Stimulated activated CD4-positive, alpha-beta T cell treated with anti-CD3 and anti-CD28 coated beads, Interleukin-1b, Interleukin-23, amount 100 ng/mL, for 48 hours (primary cell): ENCODE measurements around the gene PDLIM1.
"Not testable (repeated sequence)": the region's sequence is repeated elsewhere in the genome, so short reads cannot be mapped to it uniquely, and the experiment has no call there.

Experiments
- DNase-seq: peaks from one replicate; pipeline ENCODE4 v3.0.0-alpha.2; 2020

Gene PDLIM1

DNA sequence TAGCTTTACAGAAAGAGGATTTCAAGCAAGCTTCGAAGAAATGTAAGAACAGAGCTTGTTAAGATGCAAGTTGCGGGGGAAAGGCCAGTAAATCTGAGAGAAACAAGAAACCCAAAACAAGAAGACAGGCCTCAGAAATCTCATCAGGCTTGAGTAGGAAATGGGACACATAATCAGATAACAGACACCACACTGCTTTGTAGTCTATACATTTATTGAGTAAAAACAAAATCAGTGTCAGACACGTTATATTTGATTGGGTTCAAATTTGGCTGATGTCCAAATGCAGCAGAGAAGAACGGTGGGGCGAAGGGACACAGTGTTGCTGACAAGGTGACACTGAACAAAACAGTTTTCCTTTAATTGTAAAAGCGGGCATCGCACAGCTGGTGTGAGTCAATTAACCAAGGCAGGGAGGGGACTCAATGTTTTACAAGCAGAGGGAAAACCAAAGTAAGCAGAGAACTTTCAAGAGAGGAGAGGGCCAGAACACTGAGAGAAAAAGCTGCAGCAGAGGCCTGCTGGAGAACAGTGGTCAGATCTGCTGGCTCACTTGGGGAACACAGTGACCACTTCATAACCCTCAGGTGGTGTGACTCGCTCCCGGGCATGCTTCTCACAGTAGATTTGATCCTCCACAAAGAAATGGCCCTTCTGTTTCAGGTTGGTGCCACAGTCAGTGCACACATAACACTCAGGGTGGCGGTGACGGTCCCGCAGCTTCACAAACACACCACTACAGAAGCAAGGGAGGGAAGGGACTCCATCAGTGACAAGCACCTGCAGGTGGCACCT lies 53.2 kb downstream of the PDLIM1 start:
- no peak for DNase-seq

DNA sequence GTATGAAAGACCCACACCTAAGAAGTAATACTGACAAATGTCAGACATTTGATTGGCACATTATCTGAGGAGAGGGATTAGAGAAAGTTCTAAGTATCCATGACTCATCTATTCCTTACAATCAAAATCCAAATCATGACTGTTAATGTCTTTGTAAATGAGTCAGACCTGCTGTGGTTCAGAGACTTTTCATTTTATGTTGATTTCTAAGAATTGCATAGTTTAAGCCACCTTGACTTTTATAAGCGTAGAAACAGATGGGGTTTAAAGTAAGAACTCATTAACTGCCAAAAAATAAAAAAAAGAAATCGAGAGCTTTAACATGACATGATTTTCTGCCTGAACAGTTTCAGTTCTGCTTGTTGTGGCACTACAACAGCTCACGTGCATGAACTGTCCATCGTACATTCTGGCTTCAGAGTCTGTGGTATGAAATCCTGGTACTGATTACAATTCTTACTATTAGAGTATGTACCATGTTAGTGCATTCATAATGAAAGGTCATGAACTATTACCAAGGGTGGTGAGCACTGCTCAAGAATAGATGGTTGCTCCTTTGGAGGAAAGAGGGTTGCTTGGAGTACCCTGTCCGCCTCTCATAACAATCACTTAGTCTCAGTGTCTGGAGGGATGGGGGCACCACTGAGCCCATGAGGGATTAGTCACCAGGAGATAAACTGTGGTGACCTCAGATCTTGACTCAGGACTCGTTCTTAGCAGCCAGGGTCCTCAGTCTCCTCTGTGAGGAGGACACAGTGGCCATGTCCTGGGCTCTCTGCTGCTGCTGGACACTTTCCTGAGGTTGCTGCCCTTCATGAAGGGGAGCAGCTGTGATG lies 54.5 kb downstream of the PDLIM1 start:
- peak; percentile 46 for DNase-seq

DNA sequence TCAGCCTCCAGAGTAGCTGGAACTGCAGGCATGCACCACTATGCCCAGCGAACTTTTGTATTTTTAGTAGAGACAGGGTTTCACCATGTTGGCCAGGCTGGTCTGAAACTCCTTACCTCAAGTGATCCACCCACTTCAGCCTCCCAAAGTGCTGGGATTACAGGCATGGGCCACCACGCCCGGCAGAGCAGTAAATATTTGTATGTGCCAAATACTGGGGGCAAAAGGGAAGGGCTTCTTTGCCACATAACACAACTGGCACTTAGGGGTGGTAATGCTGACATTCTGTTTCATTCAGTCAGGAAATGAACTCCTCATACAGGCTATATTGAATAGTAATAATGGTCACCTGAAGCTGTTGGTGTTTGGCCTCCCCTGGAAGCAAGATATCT lies 55.1 kb downstream of the PDLIM1 start:
- no peak for DNase-seq

DNA sequence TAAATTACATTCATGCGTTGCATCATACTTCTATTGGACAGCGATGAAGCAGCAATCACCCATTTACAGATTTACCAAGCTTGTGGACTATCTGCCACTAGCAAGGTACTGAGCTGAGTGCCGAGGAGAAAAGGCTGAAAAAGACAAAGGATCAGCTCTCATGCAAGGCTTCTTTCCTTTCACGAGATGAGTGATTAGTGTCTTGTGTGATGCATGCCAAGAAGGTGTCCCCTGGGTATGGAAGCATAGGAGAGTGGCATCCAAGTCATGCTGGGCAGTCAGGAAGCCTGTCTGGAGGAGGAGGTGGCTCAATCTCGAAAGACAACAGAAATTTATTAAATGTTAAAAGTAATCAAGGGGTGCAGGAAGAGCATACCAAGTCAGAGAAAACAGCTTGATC lies 55.9 kb downstream of the PDLIM1 start:
- no peak for DNase-seq

DNA sequence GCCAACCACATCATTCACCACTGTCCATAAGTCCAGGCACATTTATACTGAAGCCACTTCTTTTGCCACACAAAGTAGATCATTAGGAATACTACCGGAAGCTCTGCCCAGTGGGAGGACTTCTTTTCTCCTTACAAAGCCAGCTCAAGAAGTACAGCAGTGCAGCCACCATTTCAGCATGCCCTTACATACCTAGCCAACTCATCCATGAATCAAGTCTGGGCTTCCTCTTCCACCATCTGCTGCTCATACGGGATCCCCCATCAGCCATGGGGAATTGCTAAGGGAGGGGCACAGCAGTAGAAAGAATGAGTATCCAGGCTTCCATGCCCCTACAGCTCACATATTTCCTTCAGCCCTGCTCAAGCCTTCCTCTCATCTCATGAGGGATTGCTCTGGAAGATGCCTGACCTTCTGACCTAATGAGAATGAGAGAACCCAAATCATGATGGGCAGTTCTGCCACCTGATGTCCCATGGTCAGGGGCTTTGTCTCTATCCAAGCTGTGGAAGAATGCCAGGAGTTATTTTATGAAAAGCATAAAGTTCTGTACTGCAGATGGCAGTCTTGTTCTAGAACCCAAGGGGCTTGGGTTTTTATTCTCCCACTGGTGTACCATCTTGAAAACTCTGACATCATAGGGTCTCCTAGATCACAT lies 57.3 kb downstream of the PDLIM1 start:
- no peak for DNase-seq

DNA sequence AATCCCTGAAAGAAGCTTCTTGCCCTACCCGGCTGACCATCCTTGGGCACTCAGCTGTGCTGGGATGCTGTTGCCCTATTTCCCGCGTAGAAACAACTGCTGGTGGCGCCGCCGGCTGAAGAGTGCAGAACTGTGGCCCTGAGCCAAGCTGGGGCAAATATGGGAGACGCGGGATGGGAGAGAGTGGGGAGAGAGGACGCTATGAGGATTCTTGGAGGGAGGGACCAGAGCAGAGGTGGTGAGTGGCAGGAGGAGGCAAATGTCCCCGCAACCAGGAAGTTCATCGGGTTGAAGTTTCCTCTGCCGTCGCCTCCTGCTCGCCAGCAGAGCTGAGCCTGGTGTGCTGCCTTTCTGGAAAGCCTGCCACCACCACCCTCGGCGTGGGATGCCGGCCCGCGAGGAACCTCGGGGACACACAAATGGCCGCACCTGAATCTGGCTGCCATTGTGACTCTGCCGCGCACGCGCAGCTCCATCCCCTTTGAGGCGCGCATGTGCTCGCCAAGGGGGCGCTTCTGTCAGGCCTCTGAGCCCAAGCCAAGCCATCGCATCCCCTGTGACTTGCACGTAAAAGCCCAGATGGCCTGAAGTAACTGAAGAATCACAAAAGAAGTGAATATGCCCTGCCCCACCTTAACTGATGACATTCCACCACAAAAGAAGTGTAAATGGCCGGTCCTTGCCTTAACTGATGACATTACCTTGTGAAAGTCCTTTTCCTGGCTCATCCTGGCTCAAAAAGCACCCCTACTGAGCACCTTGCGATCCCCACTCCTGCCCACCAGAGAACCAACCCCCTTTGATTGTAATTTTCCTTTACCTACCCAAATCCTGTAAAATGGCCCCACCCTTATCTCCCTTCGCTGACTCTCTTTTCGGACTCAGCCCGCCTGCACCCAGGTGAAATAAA lies 59.9 kb downstream of the PDLIM1 start:
- peak; percentile 38 for DNase-seq

DNA sequence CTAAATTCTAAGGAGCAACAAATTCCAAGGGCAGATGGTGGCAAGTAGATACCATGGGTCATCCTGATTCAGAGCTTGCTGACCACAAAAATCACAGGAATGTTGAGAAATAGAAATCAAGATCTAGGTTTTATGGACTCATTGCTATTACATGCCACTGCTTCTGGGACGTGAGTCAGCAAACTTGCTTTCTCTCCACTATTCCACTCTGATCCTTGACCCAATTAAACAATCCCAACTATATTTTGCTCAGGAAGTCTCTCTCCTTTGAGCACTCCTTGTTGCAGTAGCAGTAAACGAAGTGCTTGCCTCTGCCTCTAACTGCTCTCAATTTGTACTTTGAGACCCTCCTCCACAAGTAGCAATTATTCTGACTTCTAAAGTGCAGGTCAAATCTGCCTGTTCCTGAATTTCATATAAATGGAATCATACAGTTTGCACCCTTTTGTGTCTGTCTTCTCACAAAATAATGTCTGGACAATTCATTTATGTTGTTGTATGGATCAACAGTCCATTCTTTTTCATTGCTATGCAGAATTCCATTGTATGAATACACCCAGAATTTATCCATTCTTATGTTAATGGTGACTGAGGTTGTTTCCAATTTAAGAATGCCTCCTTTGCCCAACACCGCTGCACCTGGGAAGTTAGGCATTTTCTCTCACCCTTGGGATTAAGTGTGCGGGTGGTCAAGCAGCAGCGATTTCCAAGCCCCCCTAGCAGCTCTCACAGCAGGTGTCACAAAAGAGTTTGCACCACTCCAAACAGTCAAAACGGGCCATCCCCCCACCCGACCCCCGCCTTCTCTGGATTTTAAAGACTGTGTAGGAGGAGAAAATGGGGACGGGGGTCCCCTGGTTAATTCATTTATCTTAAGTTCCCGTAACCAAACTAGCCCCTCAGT lies 60.8 kb downstream of the PDLIM1 start:
- no peak for DNase-seq

GRCh38 chr10:95228934-95229723 lies 61.7 kb downstream of the PDLIM1 start:
- DNase-seq, result not testable (repeated sequence)

GRCh38 chr10:95225136-95225535 lies 65.7 kb downstream of the PDLIM1 start:
- DNase-seq, result no peak

DNA sequence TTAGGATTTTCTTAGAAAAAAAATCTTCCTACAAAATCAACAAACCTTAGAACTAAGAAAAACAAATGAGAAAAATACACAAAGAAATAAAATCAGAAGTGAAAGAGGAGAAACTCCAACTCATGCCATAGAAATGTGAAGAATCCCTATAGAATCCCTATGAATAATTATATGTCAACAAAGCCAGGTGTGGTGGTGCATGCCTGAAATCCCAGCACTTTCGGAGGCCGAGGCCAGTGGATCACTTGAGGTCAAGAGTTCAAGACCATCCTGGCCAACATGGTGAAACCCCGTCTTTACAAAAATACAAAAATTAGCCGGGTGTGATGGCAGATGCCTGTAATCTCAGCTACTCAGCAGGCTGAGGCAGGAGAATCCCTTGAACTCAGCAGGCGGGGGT lies 69.7 kb downstream of the PDLIM1 start:
- no peak for DNase-seq

- no peak for DNase-seq
Observed at GRCh38 chr10:95220539-95220938, 70.3 kb downstream of the PDLIM1 start.

DNA sequence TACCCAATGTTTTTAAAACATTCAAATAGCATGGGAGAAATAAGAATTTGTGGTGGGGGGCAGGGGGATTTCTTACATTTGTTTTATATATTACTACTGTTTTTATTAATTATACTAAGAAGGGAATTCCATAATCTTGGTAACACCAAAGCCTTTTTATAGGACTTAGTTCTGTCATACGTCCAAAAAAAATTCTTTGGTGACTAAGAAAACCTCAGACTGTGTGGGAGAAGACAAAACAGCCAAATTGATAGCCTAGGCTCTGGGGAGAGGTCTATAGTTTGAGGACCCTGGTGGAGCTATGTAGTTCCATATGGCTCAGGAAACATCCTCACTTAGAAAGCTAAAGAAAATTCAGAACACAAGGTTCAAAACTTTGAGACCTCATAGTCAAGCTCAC lies 73.3 kb downstream of the PDLIM1 start:
- DNase-seq, result no peak

DNA sequence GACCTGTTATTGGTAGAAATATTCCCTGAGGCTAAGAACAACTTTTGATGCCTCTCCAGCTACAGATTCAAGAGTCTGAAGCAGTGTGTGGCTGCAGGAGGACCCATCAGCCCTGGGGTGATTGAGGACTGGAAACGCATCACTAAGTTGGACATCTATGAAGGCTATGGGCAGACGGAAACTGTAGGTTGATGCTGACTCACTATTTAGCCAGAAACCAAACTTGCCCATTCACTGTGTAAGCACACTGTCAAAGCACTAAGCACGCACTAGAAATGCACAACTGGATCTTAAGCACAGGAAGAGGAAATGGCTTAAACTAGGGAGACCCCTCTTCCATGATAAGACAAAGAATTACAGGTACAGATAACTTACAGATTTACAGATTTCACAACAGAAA lies 76.0 kb downstream of the PDLIM1 start:
- DNase-seq, result no peak

DNA sequence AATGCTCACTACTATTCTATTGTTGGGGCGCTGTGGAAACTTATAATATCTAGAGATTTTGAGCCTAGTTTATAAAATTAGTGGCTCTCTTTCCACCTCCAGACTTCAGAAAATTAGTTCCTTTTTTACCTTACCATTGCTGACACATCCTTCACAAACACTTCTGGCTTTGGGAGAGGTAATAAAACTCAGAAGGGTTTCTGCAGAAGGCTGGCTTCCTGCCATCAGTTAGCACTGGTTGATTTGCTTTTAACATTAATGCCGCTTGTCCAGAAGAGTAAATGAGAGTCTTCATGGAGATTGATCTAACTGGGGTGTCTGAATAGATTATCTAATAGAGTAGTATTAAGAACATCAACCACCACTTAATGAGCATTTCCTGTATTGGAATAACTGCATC lies 76.4 kb downstream of the PDLIM1 start:
- DNase-seq, result no peak

DNA sequence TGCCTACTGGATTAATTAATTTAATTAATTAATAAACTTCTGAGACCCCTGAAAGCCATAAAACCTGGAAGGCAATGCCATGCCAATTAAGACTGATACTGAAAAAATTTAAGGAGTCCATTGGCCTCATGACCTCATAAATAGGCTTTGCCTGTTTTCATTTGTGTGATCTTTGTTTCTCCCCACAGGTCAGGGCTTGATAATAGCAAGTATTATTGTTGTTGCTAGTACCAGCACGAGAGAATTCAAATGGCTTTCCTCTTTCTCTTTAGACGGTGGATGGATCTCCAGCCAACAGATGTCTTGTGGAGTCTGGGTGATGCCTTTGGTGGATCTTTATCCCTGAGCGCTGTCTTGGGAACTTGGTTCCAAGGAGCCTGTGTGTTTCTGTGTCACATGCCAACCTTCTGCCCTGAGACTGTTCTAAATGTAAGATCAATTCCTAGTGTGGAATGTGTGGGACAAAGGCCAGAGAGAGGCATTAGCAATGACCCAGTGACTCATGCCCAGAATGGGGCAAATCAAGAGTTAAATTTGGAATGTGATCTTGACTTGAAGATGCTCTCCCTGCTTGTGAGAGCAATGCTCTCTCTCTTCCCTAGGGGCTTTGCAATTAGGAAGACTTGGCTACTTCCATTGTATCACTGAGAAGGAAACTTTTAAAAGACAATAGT lies 79.1 kb downstream of the PDLIM1 start:
- no peak for DNase-seq

DNA sequence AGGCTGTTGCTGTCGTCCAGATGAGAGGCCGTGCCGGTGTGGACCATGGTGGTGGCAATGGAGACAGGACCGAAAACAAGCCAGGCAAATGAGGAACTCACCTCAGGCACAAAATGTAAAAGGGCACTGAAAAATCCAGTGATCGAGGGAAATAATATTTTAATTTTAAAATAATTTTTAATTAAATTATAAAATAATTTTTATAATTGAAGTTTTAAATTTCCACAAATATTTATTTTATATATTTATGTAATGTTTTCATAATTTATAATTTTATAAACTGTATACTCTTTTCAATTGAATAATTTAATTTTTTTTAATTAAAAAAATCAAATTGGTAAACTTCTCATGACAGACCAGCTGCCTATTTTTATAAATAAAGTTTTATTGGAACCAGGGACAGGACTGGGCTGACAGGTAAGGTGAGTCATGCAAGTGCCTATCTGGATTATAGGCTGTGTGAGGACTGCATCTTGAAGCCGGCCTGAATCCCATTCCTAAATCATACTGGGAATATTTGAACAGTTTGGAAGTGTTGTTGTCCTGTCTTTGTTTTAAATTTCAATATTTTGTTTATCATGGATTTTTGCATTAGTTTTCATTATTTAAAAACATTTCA lies 81.2 kb downstream of the PDLIM1 start:
- DNase-seq, result no peak

DNA sequence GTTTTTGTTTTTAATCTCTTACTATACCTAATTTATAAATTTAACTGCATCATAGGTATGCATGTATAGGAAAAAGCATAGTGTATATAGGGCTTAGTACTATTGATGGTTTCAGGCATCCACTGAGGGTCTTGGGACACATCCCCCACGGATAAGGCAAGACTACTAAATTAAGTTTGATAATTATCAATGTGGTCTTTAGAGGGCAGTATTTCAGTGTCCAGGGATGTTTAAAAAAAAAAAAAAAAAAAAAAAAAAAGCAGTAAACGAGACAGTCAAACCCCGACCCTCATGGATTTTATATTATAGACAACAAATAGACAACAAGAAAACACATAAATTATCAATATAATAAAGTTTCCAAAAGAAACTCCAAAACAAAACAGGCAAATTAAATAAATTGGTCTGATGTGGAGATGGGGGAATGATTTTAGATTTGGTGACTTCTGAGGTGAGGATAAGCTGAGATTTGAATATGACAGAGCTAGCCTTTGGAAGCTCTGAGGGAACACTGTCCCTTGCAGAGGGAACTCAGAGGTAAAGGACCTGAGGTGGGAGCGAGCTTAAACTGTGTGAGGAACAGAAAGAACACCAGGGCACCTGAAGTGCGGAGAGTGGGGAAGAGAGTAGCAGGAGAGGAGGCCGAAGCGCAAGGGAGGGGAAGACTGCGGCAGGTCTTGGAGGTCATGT lies 82.0 kb downstream of the PDLIM1 start:
- no peak for DNase-seq

GRCh38 chr10:95202865-95203264 lies 87.9 kb downstream of the PDLIM1 start:
- not testable (repeated sequence) for DNase-seq

DNA sequence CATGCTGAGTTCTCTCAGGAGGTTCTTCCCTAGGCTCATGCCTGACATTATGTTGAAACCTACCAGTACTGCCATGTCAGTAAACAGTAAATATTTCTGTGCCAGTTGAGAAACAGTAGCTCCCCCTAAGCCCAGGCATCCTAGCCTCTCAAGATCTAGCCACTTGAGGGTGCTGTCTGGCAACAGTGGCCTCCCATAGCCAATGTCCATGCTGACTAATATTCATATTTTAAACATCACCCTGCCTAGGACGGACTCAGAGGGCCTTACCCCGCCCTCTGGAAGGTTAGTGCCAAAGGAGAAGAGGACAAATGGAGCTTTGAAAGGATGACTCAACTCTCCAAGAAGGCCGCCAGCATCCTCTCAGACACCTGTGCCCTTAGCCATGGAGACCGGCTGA lies 89.1 kb downstream of the PDLIM1 start:
- no peak for DNase-seq
